AG10803 (cell line): ENCODE data around the gene MYO1D.

Experiments
- DNase-seq: peaks from one replicate; pipeline ENCODE4 v3.0.0; 2010; ENCODE audit warnings: low read depth
- H3K4me3 ChIP-seq: 2 replicates; pipeline ENCODE4 v1.5.1; 2011; ENCODE audit warnings: mild to moderate bottlenecking, low read length, control low read depth
- CTCF ChIP-seq: conservative IDR thresholded peaks from 2 replicates; pipeline ENCODE4 v1.5.1; 2011; ENCODE audit warnings: mild to moderate bottlenecking, low read length, control low read depth, inconsistent platforms

The MYO1D gene

GRCh38 chr17:32869345-32870026 lies 7.4 kb downstream of the MYO1D start:
- TF ChIP-seq CTCF: no peak
- no peak overlapping the region for H3K4me3 ChIP-seq
- DNase-seq: no peak

- H3K4me3 ChIP-seq: no peak overlapping the region
- TF ChIP-seq CTCF: no peak
- no peak for DNase-seq
Measured at GRCh38 chr17:32865141-32865540, 11.8 kb downstream of the MYO1D start.

GRCh38 chr17:32863559-32863958 lies 13.4 kb downstream of the MYO1D start:
- no peak for DNase-seq
- H3K4me3 ChIP-seq: no peak overlapping the region
- no peak for TF ChIP-seq CTCF

GRCh38 chr17:32862940-32863339 lies 14.0 kb downstream of the MYO1D start:
- no peak overlapping the region for H3K4me3 ChIP-seq
- DNase-seq: no peak
- TF ChIP-seq CTCF: no peak

- TF ChIP-seq CTCF: no peak
- DNase-seq: no peak
- no peak overlapping the region for H3K4me3 ChIP-seq
Measured at GRCh38 chr17:32861981-32862380, 14.9 kb downstream of the MYO1D start.

GRCh38 chr17:32859857-32860525 lies 16.9 kb downstream of the MYO1D start:
- no peak overlapping the region for H3K4me3 ChIP-seq
- no peak for DNase-seq
- TF ChIP-seq CTCF: no peak

- no peak for TF ChIP-seq CTCF
- no peak for DNase-seq
- no peak overlapping the region for H3K4me3 ChIP-seq
Measured at GRCh38 chr17:32855620-32856019, 21.3 kb downstream of the MYO1D start.
